ENCODE measurements around the gene DGKI. TPM values are rescaled to one million over a fixed set of nuclear protein-coding genes. Genes with fewer than 3 reads are reported as not detected.

DGKI gene
- total RNA-seq, 4 donors from 2014 or later: 45.1 to 71.0 (median 48.7) TPM

DNA sequence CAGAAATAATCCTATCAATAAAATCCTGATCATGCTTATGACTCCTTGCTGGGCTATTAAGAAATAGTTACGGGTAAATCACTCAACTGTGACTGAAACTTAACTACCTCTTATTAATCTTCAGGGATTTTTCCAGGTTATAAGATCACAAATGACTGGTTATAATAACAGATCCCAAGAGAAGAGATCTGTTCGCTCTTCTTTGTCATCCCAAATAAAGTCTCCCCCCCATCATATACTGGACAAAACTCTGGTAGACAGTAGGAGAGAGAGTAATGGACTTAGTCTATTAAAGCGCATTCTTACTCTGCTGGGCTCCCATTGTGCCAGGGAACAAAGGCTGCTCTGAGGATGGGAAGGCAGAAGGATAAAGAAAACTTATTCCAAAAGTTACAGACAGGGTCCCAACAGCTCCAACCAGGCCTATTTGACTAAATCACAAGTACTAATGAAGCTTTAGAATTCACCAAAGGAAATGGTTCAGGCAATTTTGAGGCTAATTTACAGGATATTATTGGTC is 233.7 kb downstream of the DGKI start:
- WGBS, 2 donors: 84 to 87% methylated on average over 3 of the region's 3 CpGs
- Histone ChIP-seq H3K9me3 (no peaks in the 10 kb centered on the region), H3K4me3 (replicated peaks in 1 of 3) (no peak overlapping the region), H3K4me1 (peaks cover 5 to 13% of the 10 kb centered on the region in 2 donors), H3K27ac (peak overlapping the region in 1 of 3 donors; percentile 23), H3K36me3 (no peaks in the 10 kb centered on the region), H3K27me3 (no peaks in the 10 kb centered on the region)
- intact Hi-C loops (cut with DNase I): no loop called here
- DNase-seq: no peak
- TF ChIP-seq POLR2A (IDR thresholded peaks at IDR 0.05): no peak
- TF ChIP-seq, protein P1, sequence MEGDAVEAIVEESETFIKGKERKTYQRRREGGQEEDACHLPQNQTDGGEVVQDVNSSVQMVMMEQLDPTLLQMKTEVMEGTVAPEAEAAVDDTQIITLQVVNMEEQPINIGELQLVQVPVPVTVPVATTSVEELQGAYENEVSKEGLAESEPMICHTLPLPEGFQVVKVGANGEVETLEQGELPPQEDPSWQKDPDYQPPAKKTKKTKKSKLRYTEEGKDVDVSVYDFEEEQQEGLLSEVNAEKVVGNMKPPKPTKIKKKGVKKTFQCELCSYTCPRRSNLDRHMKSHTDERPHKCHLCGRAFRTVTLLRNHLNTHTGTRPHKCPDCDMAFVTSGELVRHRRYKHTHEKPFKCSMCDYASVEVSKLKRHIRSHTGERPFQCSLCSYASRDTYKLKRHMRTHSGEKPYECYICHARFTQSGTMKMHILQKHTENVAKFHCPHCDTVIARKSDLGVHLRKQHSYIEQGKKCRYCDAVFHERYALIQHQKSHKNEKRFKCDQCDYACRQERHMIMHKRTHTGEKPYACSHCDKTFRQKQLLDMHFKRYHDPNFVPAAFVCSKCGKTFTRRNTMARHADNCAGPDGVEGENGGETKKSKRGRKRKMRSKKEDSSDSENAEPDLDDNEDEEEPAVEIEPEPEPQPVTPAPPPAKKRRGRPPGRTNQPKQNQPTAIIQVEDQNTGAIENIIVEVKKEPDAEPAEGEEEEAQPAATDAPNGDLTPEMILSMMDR (IDR thresholded peaks at IDR 0.05): no peak

DNA sequence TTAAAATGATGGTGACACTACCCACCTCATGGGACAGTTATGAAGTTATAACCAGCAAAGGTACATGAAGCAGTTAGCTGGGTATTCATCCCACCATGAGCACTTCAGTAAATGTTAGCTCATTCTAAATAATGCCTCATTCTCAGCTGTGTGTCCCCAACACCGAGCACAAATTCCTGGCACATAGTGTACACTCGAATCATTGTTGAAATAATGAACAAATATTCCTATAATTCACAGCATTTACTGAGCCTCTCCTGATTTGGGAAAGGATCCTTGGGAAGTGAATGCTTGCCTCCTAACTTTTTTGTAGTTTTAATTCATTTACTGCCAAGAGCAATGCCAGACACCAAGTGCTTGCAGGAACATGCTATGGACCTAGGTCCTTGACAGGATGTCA is 235.2 kb downstream of the DGKI start:
- peak overlapping the region in 1 of 3 donors; percentile 22 for H3K27ac ChIP-seq
- H3K9me3 ChIP-seq: no peaks in the 10 kb centered on the region
- DNase-seq: no peak
- H3K27me3 ChIP-seq: no peaks in the 10 kb centered on the region
- H3K36me3 ChIP-seq: no peaks in the 10 kb centered on the region
- H3K4me3 ChIP-seq (replicated peaks in 1 of 3): no peak overlapping the region
- intact Hi-C loops (cut with DNase I): no loop called here
- WGBS, 2 donors: 82 to 87% methylated on average over 2 of the region's 2 CpGs
- peaks cover 5 to 17% of the 10 kb centered on the region in 2 donors for H3K4me1 ChIP-seq
- TF ChIP-seq, protein P1 (IDR thresholded peaks at IDR 0.05): no peak

DNA sequence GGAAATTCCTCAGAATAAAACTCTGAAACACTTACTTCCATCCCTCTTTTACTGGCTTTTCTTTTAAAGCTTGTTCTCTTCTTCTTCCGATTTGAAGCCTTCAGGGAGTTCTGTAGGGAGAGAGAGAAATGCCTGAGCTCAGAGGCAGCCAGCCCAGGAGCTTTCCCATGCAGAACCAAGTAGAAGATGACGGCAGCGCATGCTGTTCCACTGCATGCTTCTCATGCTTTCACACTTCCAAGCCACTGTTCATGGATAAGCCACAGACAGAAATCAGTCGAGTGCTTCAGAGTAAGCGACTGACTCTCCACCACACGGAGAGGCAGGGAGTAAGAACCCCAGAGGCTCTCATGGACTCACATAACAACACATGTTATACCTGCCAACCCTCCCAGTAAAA is 237.3 kb downstream of the DGKI start:
- WGBS, 2 donors: 34 to 38% methylated on average over 6 of the region's 6 CpGs

DNA sequence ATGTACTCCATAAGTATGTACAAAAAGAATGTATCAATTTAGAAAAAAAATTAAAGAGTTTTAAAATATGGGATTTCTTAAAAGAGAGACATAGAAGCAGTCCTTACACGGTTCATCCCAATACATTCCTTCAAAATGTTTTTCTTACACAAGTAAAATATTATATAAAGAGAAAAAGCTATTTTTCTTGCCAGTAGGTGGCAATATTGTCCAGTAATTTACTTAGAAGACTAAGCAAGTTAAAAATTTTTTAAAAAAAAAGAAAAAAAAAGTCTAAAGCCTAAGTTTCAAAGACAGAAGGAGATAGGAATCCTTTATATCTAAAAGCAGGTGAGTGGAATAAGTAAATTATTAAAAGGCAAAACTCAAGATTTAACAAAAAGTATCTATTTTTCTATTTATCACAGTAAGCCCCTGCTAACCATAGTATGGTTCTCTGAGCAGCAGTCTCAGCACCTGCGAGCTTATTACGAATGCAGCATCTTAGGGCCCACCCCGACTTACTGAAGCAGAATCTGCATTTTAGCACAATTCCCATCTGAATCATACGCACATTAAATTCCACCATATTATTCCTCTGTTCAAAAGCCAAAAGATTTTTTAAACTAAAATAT is 240.6 kb downstream of the DGKI start:
- peak overlapping the region in 2 of 3 donors; percentile 30 to 88 for H3K27ac ChIP-seq
- H3K4me3 ChIP-seq (replicated peaks in 1 of 3): no peak overlapping the region
- H3K27me3 ChIP-seq: no peaks in the 10 kb centered on the region
- intact Hi-C loops (cut with DNase I): no loop called here
- no peaks in the 10 kb centered on the region for H3K36me3 ChIP-seq
- TF ChIP-seq, protein P1 (IDR thresholded peaks at IDR 0.05): peak in 5 of 6 experiments; percentile 25 to 83 (median 53)
- TF ChIP-seq POLR2A (IDR thresholded peaks at IDR 0.05): no peak
- peaks cover 13 to 17% of the 10 kb centered on the region in 2 donors for H3K4me1 ChIP-seq
- WGBS, 2 donors: 60 to 64% methylated on average over 5 of the region's 5 CpGs
- DNase-seq: no peak
- no peaks in the 10 kb centered on the region for H3K9me3 ChIP-seq

More for the DNA sequence above, 237.3 kb downstream of the DGKI start:
- no peaks in the 10 kb centered on the region for H3K9me3 ChIP-seq
- intact Hi-C loops (cut with DNase I): no loop called here
- TF ChIP-seq, protein P1 (IDR thresholded peaks at IDR 0.05): no peak
- TF ChIP-seq POLR2A (IDR thresholded peaks at IDR 0.05): peak in 1 of 2 donors; percentile 85
- peak; percentile 90 to 91 for DNase-seq
- H3K4me1 ChIP-seq: peaks cover 10 to 23% of the 10 kb centered on the region in 2 donors
- peak overlapping the region; percentile 85 to 95 (median 88) for H3K27ac ChIP-seq
- H3K36me3 ChIP-seq: no peaks in the 10 kb centered on the region
- H3K4me3 ChIP-seq (replicated peaks in 1 of 3): peak overlapping the region; percentile 2 to 30 (median 18)
- no peaks in the 10 kb centered on the region for H3K27me3 ChIP-seq

DNA sequence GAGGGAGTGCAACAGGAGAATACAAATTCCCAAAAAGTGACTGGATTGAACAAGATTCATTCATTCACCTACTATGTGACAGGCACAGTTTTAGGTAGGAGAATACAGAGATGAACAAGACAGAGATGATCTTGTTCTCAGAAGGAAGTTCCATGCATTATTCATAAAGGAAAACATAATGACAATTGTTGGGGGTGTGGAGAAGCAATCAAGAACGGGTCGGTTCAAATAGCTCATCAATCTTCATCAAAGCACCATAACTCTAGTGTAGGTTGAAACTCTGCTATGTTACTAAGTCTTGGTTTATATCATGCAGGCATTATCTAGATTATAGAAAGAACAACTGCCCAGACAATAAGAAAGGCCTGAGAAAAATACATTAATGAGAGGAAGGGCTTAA is 243.7 kb downstream of the DGKI start:
- Histone ChIP-seq H3K4me1 (peaks cover 11 to 13% of the 10 kb centered on the region in 2 donors), H3K4me3 (replicated peaks in 1 of 3) (no peak overlapping the region), H3K9me3 (no peaks in the 10 kb centered on the region), H3K36me3 (no peaks in the 10 kb centered on the region), H3K27ac (peak overlapping the region in 1 of 3 donors; percentile 88), H3K27me3 (no peaks in the 10 kb centered on the region)
- 63 to 74% methylated on average over 2 of the region's 2 CpGs for WGBS, 2 donors
- intact Hi-C loops (cut with DNase I): no loop called here
- no peak for TF ChIP-seq POLR2A (IDR thresholded peaks at IDR 0.05)
- TF ChIP-seq, protein P1 (IDR thresholded peaks at IDR 0.05): no peak
- DNase-seq: no peak

Data from thyroid gland (tissue), 4 donors.